HG02885 (cell line): ENCODE results near the gene PTBP1.
"Not testable (repeated sequence)": the region's sequence is repeated elsewhere in the genome, so short reads cannot be mapped to it uniquely, and the experiment has no call there.

Source experiments
- ATAC-seq: cut with Tn5 transposase; IDR thresholded peaks from one replicate; pipeline ENCODE4 v1.9.1; 2021; ENCODE audit warnings: mild to moderate bottlenecking; ENCODE audit not compliant: unreplicated experiment, poor library complexity

PTBP1 gene

GRCh38 chr19:850221-850978 is 53.1 kb downstream of the PTBP1 start:
- no peak for ATAC-seq

- ATAC-seq = no peak
These were observed 53.7 kb downstream of the PTBP1 start for GRCh38 chr19:850979-851335.

GRCh38 chr19:852136-853013 is 55.1 kb downstream of the PTBP1 start, which contains the start of gene ELANE:
TSS of gene ELANE (plus strand) at chr19:852303. CDS start at chr19:852329, 26 bp downstream.
- ATAC-seq = no peak

- ATAC-seq = no peak
These were observed 55.8 kb downstream of the PTBP1 start for GRCh38 chr19:853014-853585.

GRCh38 chr19:853614-854220 is 56.5 kb downstream of the PTBP1 start:
- not testable (repeated sequence) for ATAC-seq

GRCh38 chr19:854549-854948 is 57.3 kb downstream of the PTBP1 start:
- no peak for ATAC-seq

- no peak for ATAC-seq
These were observed 57.9 kb downstream of the PTBP1 start for GRCh38 chr19:855142-855541.

GRCh38 chr19:855566-856120 is 58.4 kb downstream of the PTBP1 start:
- ATAC-seq = no peak

GRCh38 chr19:858284-858683 is 61.0 kb downstream of the PTBP1 start:
- ATAC-seq = no peak

GRCh38 chr19:858868-859843 is 61.9 kb downstream of the PTBP1 start, which contains the start of gene CFD:
TSS of gene CFD (plus strand) at chr19:859664. CDS start at chr19:859690, 26 bp downstream.
- no peak for ATAC-seq

- ATAC-seq = no peak
These were observed 64.0 kb downstream of the PTBP1 start for GRCh38 chr19:861141-861755.
